ENCODE results near the gene CTSW. TPM values are rescaled to one million over a fixed set of nuclear protein-coding genes. Genes with fewer than 3 reads are reported as not detected.
A peak's percentile ranks its signal among the peaks of the same experiment; 100 is the strongest.

The CTSW gene
- polyA plus RNA-seq, 2 of the 4 experiments (the other 2 are of a cell fraction) = not detected

DNA sequence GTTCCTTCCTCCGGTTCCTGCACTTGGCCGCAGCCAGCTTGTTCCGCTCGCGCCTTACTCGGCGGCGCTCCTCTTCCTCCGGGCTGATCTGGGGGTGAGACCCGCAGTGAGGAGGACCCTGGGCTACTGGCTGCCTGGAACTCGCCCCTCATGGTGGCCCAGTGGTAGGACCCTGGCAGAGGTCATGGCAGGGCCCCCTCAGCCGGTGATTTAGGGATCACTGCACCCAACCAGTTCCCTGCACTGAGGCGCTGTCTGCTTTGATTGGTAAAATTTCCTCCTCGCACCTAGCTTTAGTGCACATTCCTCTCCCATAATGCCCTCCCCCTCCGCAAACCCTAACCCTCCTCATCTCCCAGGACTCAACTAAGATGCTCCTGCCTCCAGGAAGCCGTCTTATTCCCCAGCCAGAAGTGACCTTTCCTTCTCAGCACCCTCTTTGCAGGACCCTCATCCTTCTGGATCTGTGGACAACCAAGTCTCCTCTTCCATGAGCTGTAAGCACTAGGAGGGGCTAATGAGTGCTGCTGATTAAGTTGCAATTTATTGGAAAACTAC, 14.5 kb downstream of the CTSW start:
- ATAC-seq = no peak
- POLR2A ChIA-PET = interaction anchor here (0.5 to 1.2 kb wide), 2 partner anchors 22 to 47 kb away, joined by 3 read pairs; no protein-coding TSS in a partner anchor
- FAIRE-seq = no peak
- TF ChIP-seq, protein P1, sequence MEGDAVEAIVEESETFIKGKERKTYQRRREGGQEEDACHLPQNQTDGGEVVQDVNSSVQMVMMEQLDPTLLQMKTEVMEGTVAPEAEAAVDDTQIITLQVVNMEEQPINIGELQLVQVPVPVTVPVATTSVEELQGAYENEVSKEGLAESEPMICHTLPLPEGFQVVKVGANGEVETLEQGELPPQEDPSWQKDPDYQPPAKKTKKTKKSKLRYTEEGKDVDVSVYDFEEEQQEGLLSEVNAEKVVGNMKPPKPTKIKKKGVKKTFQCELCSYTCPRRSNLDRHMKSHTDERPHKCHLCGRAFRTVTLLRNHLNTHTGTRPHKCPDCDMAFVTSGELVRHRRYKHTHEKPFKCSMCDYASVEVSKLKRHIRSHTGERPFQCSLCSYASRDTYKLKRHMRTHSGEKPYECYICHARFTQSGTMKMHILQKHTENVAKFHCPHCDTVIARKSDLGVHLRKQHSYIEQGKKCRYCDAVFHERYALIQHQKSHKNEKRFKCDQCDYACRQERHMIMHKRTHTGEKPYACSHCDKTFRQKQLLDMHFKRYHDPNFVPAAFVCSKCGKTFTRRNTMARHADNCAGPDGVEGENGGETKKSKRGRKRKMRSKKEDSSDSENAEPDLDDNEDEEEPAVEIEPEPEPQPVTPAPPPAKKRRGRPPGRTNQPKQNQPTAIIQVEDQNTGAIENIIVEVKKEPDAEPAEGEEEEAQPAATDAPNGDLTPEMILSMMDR (IDR thresholded peaks at IDR 0.05) = no peak
- no peak for TF ChIP-seq ZSCAN20 (CRISPR knock-in tag; IDR thresholded peaks at IDR 0.05)
- TF ChIP-seq HOXA7 (CRISPR knock-in tag; IDR thresholded peaks at IDR 0.05) = peak; percentile 86; the same call in 1 of the 2 replicates
- TF ChIP-seq, protein P2, sequence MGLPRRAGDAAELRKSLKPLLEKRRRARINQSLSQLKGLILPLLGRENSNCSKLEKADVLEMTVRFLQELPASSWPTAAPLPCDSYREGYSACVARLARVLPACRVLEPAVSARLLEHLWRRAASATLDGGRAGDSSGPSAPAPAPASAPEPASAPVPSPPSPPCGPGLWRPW (IDR thresholded peaks at IDR 0.05) = no peak
- TF ChIP-seq MYC (IDR thresholded peaks at IDR 0.05; ENCODE audit: borderline replicate concordance, low read length) = no peak
- no peak for TF ChIP-seq HOXB13 (CRISPR knock-in tag; IDR thresholded peaks at IDR 0.05; ENCODE audit: low read depth)
- TF ChIP-seq CBX2 (IDR thresholded peaks at IDR 0.05; ENCODE audit: borderline replicate concordance, low read depth) = no peak
- TF ChIP-seq KDM5A (IDR thresholded peaks at IDR 0.05) = no peak
- TF ChIP-seq, protein P3, sequence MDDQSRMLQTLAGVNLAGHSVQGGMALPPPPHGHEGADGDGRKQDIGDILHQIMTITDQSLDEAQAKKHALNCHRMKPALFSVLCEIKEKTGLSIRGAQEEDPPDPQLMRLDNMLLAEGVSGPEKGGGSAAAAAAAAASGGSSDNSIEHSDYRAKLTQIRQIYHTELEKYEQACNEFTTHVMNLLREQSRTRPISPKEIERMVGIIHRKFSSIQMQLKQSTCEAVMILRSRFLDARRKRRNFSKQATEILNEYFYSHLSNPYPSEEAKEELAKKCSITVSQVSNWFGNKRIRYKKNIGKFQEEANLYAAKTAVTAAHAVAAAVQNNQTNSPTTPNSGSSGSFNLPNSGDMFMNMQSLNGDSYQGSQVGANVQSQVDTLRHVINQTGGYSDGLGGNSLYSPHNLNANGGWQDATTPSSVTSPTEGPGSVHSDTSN (IDR thresholded peaks at IDR 0.05) = no peak
- TF ChIP-seq EP300 (IDR thresholded peaks at IDR 0.05) = no peak
- TF ChIP-seq CHD4 (IDR thresholded peaks at IDR 0.05; ENCODE audit: borderline replicate concordance) = no peak
- TF ChIP-seq ESRRA (IDR thresholded peaks at IDR 0.05; ENCODE audit: borderline replicate concordance, low read length) = no peak
- no peak for TF ChIP-seq NPAS2 (CRISPR knock-in tag; IDR thresholded peaks at IDR 0.05; ENCODE audit: borderline replicate concordance)
- peak; percentile 87 for TF ChIP-seq FOSB (CRISPR knock-in tag; IDR thresholded peaks at IDR 0.05)
- TF ChIP-seq TFCP2L1 (CRISPR knock-in tag; IDR thresholded peaks at IDR 0.05) = peak; percentile 91; the same call in 1 of the 2 replicates
- TF ChIP-seq ZNF302 (CRISPR knock-in tag; IDR thresholded peaks at IDR 0.05) = no peak
- TF ChIP-seq, protein P4, sequence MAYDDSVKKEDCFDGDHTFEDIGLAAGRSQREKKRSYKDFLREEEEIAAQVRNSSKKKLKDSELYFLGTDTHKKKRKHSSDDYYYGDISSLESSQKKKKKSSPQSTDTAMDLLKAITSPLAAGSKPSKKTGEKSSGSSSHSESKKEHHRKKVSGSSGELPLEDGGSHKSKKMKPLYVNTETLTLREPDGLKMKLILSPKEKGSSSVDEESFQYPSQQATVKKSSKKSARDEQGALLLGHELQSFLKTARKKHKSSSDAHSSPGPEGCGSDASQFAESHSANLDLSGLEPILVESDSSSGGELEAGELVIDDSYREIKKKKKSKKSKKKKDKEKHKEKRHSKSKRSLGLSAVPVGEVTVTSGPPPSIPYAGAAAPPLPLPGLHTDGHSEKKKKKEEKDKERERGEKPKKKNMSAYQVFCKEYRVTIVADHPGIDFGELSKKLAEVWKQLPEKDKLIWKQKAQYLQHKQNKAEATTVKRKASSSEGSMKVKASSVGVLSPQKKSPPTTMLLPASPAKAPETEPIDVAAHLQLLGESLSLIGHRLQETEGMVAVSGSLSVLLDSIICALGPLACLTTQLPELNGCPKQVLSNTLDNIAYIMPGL (CRISPR knock-in tag; IDR thresholded peaks at IDR 0.05; ENCODE audit: borderline replicate concordance) = peak; percentile 65; the same call in 1 of the 2 replicates
- TF ChIP-seq, protein P5, sequence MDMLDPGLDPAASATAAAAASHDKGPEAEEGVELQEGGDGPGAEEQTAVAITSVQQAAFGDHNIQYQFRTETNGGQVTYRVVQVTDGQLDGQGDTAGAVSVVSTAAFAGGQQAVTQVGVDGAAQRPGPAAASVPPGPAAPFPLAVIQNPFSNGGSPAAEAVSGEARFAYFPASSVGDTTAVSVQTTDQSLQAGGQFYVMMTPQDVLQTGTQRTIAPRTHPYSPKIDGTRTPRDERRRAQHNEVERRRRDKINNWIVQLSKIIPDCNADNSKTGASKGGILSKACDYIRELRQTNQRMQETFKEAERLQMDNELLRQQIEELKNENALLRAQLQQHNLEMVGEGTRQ (IDR thresholded peaks at IDR 0.05) = no peak
- peak; percentile 88 for TF ChIP-seq POLR2AphosphoS2 (conservative IDR thresholded peaks at IDR 0.05; ENCODE audit: low read length)
- no peak for TF ChIP-seq FOSL2 (IDR thresholded peaks at IDR 0.05)
- no peak for TF ChIP-seq FOSL2 (CRISPR knock-in tag; IDR thresholded peaks at IDR 0.05)
- no peak for TF ChIP-seq MAZ (IDR thresholded peaks at IDR 0.05; ENCODE audit: borderline replicate concordance, low read depth, low read length)
- no peak for TF ChIP-seq HDAC2 (IDR thresholded peaks at IDR 0.05)
- TF ChIP-seq TP53 (CRISPR knock-in tag; IDR thresholded peaks at IDR 0.05) = peak; percentile 88
- TF ChIP-seq RCOR1 (IDR thresholded peaks at IDR 0.05; ENCODE audit: low read depth, low read length) = no peak
- DNase-seq (ENCODE audit: low read depth in 1 of 2, low spot score in 1 of 2) = no peak
- peak overlapping the region in 1 of 2 experiments; percentile 50; a peak in 2 of 6 replicates for H3K27ac ChIP-seq
- peaks cover 65% of the 10 kb centered on the region for H3K4me1 ChIP-seq
- WGBS (ENCODE audit: missing lambda C conversion rate) = 93% methylated on average over 16 of the region's 16 CpGs
- H3K4me3 ChIP-seq = no peak overlapping the region
- H3K4me2 ChIP-seq = no peak overlapping the region
- CTCF ChIA-PET = interaction anchor here (0.7 to 20.5 kb wide), 6 partner anchors 10 to 183 kb away, joined by 3 to 618 read pairs (median 6); partner anchors contain the start of genes C11orf68, DRAP1, FOSL1 and KAT5
- H3K9me3 ChIP-seq = no peaks in the 10 kb centered on the region
